ENCODE data around the gene MYO5B.

- no peak for TF ChIP-seq CTCF (IDR thresholded peaks at IDR 0.05; ENCODE audit: poor library complexity, severe bottlenecking)
- no peak for TF ChIP-seq MXI1 (conservative IDR thresholded peaks at IDR 0.05; ENCODE audit: poor library complexity, severe bottlenecking)
- no peak for TF ChIP-seq EZH2 (IDR thresholded peaks at IDR 0.05; ENCODE audit: borderline replicate concordance, insufficient read depth, low read length, poor library complexity, severe bottlenecking)
- no peak for TF ChIP-seq RAD21 (conservative IDR thresholded peaks at IDR 0.05)
- TF ChIP-seq, protein P1, sequence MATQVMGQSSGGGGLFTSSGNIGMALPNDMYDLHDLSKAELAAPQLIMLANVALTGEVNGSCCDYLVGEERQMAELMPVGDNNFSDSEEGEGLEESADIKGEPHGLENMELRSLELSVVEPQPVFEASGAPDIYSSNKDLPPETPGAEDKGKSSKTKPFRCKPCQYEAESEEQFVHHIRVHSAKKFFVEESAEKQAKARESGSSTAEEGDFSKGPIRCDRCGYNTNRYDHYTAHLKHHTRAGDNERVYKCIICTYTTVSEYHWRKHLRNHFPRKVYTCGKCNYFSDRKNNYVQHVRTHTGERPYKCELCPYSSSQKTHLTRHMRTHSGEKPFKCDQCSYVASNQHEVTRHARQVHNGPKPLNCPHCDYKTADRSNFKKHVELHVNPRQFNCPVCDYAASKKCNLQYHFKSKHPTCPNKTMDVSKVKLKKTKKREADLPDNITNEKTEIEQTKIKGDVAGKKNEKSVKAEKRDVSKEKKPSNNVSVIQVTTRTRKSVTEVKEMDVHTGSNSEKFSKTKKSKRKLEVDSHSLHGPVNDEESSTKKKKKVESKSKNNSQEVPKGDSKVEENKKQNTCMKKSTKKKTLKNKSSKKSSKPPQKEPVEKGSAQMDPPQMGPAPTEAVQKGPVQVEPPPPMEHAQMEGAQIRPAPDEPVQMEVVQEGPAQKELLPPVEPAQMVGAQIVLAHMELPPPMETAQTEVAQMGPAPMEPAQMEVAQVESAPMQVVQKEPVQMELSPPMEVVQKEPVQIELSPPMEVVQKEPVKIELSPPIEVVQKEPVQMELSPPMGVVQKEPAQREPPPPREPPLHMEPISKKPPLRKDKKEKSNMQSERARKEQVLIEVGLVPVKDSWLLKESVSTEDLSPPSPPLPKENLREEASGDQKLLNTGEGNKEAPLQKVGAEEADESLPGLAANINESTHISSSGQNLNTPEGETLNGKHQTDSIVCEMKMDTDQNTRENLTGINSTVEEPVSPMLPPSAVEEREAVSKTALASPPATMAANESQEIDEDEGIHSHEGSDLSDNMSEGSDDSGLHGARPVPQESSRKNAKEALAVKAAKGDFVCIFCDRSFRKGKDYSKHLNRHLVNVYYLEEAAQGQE (IDR thresholded peaks at IDR 0.05; ENCODE audit: borderline replicate concordance): no peak
- no peak for TF ChIP-seq TAF1 (IDR thresholded peaks at IDR 0.05; ENCODE audit: low read depth)
- TF ChIP-seq POLR2AphosphoS5 (IDR thresholded peaks at IDR 0.05): no peak
- TF ChIP-seq EP300 (conservative IDR thresholded peaks at IDR 0.05; ENCODE audit: poor library complexity, severe bottlenecking): no peak
- no peak for TF ChIP-seq SMC3 (conservative IDR thresholded peaks at IDR 0.05; ENCODE audit: poor library complexity)
Measured at GRCh38 chr18:49933530-49934128, 261.3 kb downstream of the MYO5B start.
